Endothelial cell of umbilical vein (primary cell): ENCODE results near the gene MTERF4. TPM values are rescaled to one million over a fixed set of nuclear protein-coding genes. Genes with fewer than 3 reads are reported as not detected.
A peak's percentile ranks its signal among the peaks of the same experiment; 100 is the strongest.

Experiments
- BruUV-seq: library from RNA; stranded (reverse); fragments of 400-500 nt; replicated peaks from 2 replicates; lab custom pipeline; 2021; lab: Mats Ljungman, UMichigan
- CTCF ChIA-PET: fragments of 300-600, 350-600 bp; sonication (Branson Sonifier 250); formaldehyde crosslinking; loops from one replicate; lab custom pipeline; 2021; ENCODE audit warnings: antibody characterized with exemption, inconsistent platforms; lab: Charles Lee
- POLR2A ChIA-PET: fragments of 300-600, 350-600 bp; sonication (Branson Sonifier 250); formaldehyde crosslinking; loops from one replicate; lab custom pipeline; 2021; ENCODE audit warnings: antibody characterized with exemption, inconsistent platforms; lab: Charles Lee
- DNase-seq: peaks from one replicate; pipeline ENCODE4 v3.0.0-alpha.2; 2011; ENCODE audit warnings: low read depth, low spot score
- FAIRE-seq: peaks from 2 replicates; lab custom pipeline; 2011; peaks lifted over from hg19 to GRCh38; lab: Jason Lieb, UNC
- H2AFZ ChIP-seq: 2 replicates; pipeline ENCODE4 v1.6.0; 2012; ENCODE audit warnings: low read depth, low read length, control low read depth, inconsistent platforms
- H3K27ac ChIP-seq: 2 replicates; pipeline ENCODE4 v1.5.1; 2011; ENCODE audit warnings: low read depth, mild to moderate bottlenecking, control low read depth, low read length, moderate library complexity; ENCODE audit not compliant: insufficient read depth
- H3K27me3 ChIP-seq, 2 experiments: 2 replicates each; pipeline versions ENCODE4 v1.6.0 to v1.6.1; 2011; ENCODE audit warnings: low read length in 2 of 2, mixed read lengths in 1 of 2; ENCODE audit not compliant: control insufficient read depth in 2 of 2, insufficient read depth in 2 of 2
- H3K36me3 ChIP-seq, 2 experiments: 2 replicates in 1 of 2; 3 replicates in 1 of 2; pipeline ENCODE4 v1.5.1; 2011; ENCODE audit warnings: low read length in 2 of 2, mild to moderate bottlenecking in 1 of 2, moderate library complexity in 1 of 2; ENCODE audit not compliant: control insufficient read depth in 2 of 2, insufficient read depth in 2 of 2; ENCODE audit errors: extremely low read depth in 1 of 2
- H3K4me1 ChIP-seq: 3 replicates; pipeline ENCODE4 v1.5.1; 2011; ENCODE audit warnings: mild to moderate bottlenecking, low read length; ENCODE audit not compliant: control insufficient read depth, insufficient read depth; ENCODE audit errors: extremely low read depth
- H3K4me2 ChIP-seq: 2 replicates; pipeline ENCODE4 v1.6.1; 2011; ENCODE audit warnings: low read length, control low read depth, mixed read lengths; ENCODE audit not compliant: insufficient read depth
- H3K4me3 ChIP-seq, 3 experiments: fragments of 200-600 bp in 1 of 3; sonication (generic), shearing (Covaris generic) in 1 of 3; replicated peaks in 1 of 3; 2 replicates each; pipeline ENCODE4 v1.5.1; 2011 to 2016; ENCODE audit warnings: control low read depth in 3 of 3, low read length in 3 of 3, mild to moderate bottlenecking in 2 of 3, inconsistent platforms in 1 of 3, low read depth in 1 of 3, moderate library complexity in 1 of 3; ENCODE audit not compliant: insufficient read depth in 1 of 3
- H3K79me2 ChIP-seq: 2 replicates; pipeline ENCODE4 v1.6.0; 2012; ENCODE audit warnings: low read length, inconsistent platforms; ENCODE audit not compliant: control insufficient read depth, insufficient read depth
- H3K9ac ChIP-seq: replicated peaks from 2 replicates; pipeline ENCODE3; 2011; ENCODE audit warnings: low read length, control low read depth; ENCODE audit not compliant: insufficient read depth; ENCODE audit errors: extremely low read depth
- H3K9me1 ChIP-seq: replicated peaks from 3 replicates; pipeline ENCODE4 v1.6.0; 2011; ENCODE audit warnings: mild to moderate bottlenecking, low read length; ENCODE audit not compliant: control insufficient read depth, insufficient read depth; ENCODE audit errors: extremely low read depth
- H3K9me3 ChIP-seq: replicated peaks from 2 replicates; pipeline ENCODE4 v1.5.1; 2012; ENCODE audit warnings: low read length, inconsistent platforms; ENCODE audit not compliant: control insufficient read depth, insufficient read depth
- H4K20me1 ChIP-seq: replicated peaks from 2 replicates; pipeline ENCODE3; 2011; ENCODE audit warnings: mild to moderate bottlenecking, low read length; ENCODE audit not compliant: control insufficient read depth, insufficient read depth; ENCODE audit errors: extremely low read depth
- EZH2 ChIP-seq: IDR thresholded peaks from 2 replicates; pipeline ENCODE4 v1.6.1; 2012; ENCODE audit warnings: borderline replicate concordance, low read depth, mild to moderate bottlenecking, moderate library complexity, low read length, inconsistent platforms; ENCODE audit not compliant: severe bottlenecking
- GATA2 ChIP-seq: IDR thresholded peaks from 2 replicates; pipeline ENCODE4 v1.7.0; 2011; ENCODE audit warnings: low read depth, mild to moderate bottlenecking, moderate library complexity, mixed read lengths, low read length; ENCODE audit not compliant: insufficient read length, insufficient read depth
- JUN ChIP-seq: IDR thresholded peaks from 2 replicates; pipeline ENCODE4 v1.6.1; 2011; ENCODE audit warnings: borderline replicate concordance, low read depth; ENCODE audit not compliant: insufficient read length, insufficient read depth
- MYC ChIP-seq: IDR thresholded peaks from one replicate; pipeline ENCODE4 v1.6.1; 2011; ENCODE audit warnings: mild to moderate bottlenecking, low read depth, low read length
- POLR2AphosphoS5 ChIP-seq: IDR thresholded peaks from 2 replicates; pipeline ENCODE4 v1.6.1; 2012; ENCODE audit warnings: low read depth, mild to moderate bottlenecking, control low read depth, low read length, moderate library complexity; ENCODE audit not compliant: insufficient read depth
- dilution Hi-C: fragments of 300-500 bp; cut with MboI; formaldehyde crosslinking; loops from one replicate; pipeline ENCODE4 v1.15.0; 2019; ENCODE audit warnings: low sequenced_read_pairs; ENCODE audit not compliant: extremely low pct_ligation_motif_present
- intact Hi-C: fragments of 100-400 bp; cut with micrococcal nuclease; formaldehyde crosslinking; loops from one replicate; pipeline ENCODE4 v1.10.0; 2022
- polyA plus RNA-seq, 4 experiments: library from polyadenylated mRNA; depleted of rRNA in 3 of 4; stranded (reverse) in 3 of 4; unstranded in 1 of 4; fragments of >200 nt; gene quantifications; 2 replicates each; pipeline versions ENCODE4 v1.2.1 to v1.2.3, GENCODE V29; 2011 to 2012; ENCODE audit warnings: missing spikeins in 1 of 4
- total RNA-seq: library from RNA; stranded (reverse); gene quantifications from 2 replicates; pipeline ENCODE4 v1.2.3, GENCODE V29; 2021
- TF ChIP-seq, protein P1 (sequence below): IDR thresholded peaks from 2 replicates; pipeline ENCODE4 v1.6.1; 2011; ENCODE audit not compliant: insufficient read depth, insufficient read length

MTERF4 gene
- total and polyA plus RNA-seq, 2 donors (not counting 3 experiments of a cell fraction or from before 2014, with no cell fraction given): 14.7 to 27.3 TPM

GRCh38 chr2:241061275-241061674 is 40.8 kb downstream of the MTERF4 start:
- no peak for FAIRE-seq

GRCh38 chr2:241053576-241054251 is 48.4 kb downstream of the MTERF4 start:
- Histone ChIP-seq H4K20me1 (no peaks in the 10 kb centered on the region), H3K27ac (no peak overlapping the region), H2AFZ (no peak overlapping the region), H3K36me3 (peaks cover 0 to 9% of the 10 kb centered on the region in 2 experiments), H3K4me3 (no peak overlapping the region), H3K9me1 (no peaks in the 10 kb centered on the region), H3K9me3 (no peaks in the 10 kb centered on the region), H3K4me2 (no peak overlapping the region), H3K27me3 (no peaks in the 10 kb centered on the region), H3K9ac (no peak overlapping the region), H3K79me2 (no peaks in the 10 kb centered on the region), H3K4me1 (no peaks in the 10 kb centered on the region)
- TF ChIP-seq GATA2: no peak
- no peak for TF ChIP-seq JUN
- TF ChIP-seq, protein P1, sequence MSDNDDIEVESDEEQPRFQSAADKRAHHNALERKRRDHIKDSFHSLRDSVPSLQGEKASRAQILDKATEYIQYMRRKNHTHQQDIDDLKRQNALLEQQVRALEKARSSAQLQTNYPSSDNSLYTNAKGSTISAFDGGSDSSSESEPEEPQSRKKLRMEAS: no peak
- no peak for TF ChIP-seq MYC
- TF ChIP-seq POLR2AphosphoS5: no peak
- dilution Hi-C loops (no loop called here), intact Hi-C loops (no loop called here)
- BruUV-seq: TSS peak; percentile 6
- FAIRE-seq (no peak), DNase-seq (no peak)
- POLR2A ChIA-PET: no interaction called here
- CTCF ChIA-PET: interaction anchor here (1.0 to 1.7 kb wide), 3 partner anchors 9 to 44 kb away, joined by 3 to 4 read pairs (median 3); no protein-coding TSS in a partner anchor

More at GRCh38 chr2:241061275-241061674, 40.8 kb downstream of the MTERF4 start:
- no peak overlapping the region for H3K4me3 ChIP-seq
- H3K9ac ChIP-seq: no peak overlapping the region
- dilution Hi-C loops: no loop called here
- no peak overlapping the region for H2AFZ ChIP-seq
- H3K27me3 ChIP-seq: no peaks in the 10 kb centered on the region
- DNase-seq: no peak
- intact Hi-C loops: no loop called here
- H4K20me1 ChIP-seq: no peaks in the 10 kb centered on the region
- no peaks in the 10 kb centered on the region for H3K9me1 ChIP-seq
- H3K79me2 ChIP-seq: no peaks in the 10 kb centered on the region
- no peak overlapping the region for H3K27ac ChIP-seq
- H3K36me3 ChIP-seq: no peaks in the 10 kb centered on the region
- CTCF ChIA-PET: interaction anchor here (2.0 kb wide), 1 partner anchor 78 kb away, joined by 5 read pairs; no protein-coding TSS in a partner anchor
- TF ChIP-seq POLR2AphosphoS5: no peak
- no peak for TF ChIP-seq EZH2
- BruUV-seq: no TSS peak
- no peaks in the 10 kb centered on the region for H3K4me1 ChIP-seq
- H3K4me2 ChIP-seq: no peak overlapping the region
- H3K9me3 ChIP-seq: no peaks in the 10 kb centered on the region
- POLR2A ChIA-PET: interaction anchor here (0.7 kb wide), 1 partner anchor 31 kb away, joined by 4 read pairs; no protein-coding TSS in a partner anchor
